ENCODE data around the gene NKAIN2.

Gene NKAIN2

GRCh38 chr6:124599656-124600055, 796.0 kb downstream of the NKAIN2 start:
- no peak for DNase-seq
- Mint-ChIP-seq H3K4me3 (no peak overlapping the region), H3K27me3 (peaks cover 2% of the 10 kb centered on the region), H3K27ac (no peak overlapping the region), H3K36me3 (ENCODE audit: low read depth) (no peaks in the 10 kb centered on the region), H3K4me1 (no peaks in the 10 kb centered on the region), H3K9me3 (peaks cover 2% of the 10 kb centered on the region)
- no peak for ATAC-seq

GRCh38 chr6:124604719-124605118, 801.1 kb downstream of the NKAIN2 start:
- ATAC-seq, result no peak
- Mint-ChIP-seq H3K27me3 (peaks cover 2% of the 10 kb centered on the region), H3K4me1 (no peaks in the 10 kb centered on the region)

GRCh38 chr6:124607119-124607627, 803.5 kb downstream of the NKAIN2 start:
- Mint-ChIP-seq H3K4me3 (no peak overlapping the region), H3K4me1 (no peaks in the 10 kb centered on the region), H3K27me3 (peaks cover 2% of the 10 kb centered on the region), H3K27ac (no peak overlapping the region), H3K9me3 (peaks cover 4% of the 10 kb centered on the region), H3K36me3 (ENCODE audit: low read depth) (no peaks in the 10 kb centered on the region)
- DNase-seq, result no peak
- no peak for ATAC-seq

More at GRCh38 chr6:124604719-124605118, 801.1 kb downstream of the NKAIN2 start:
- Mint-ChIP-seq H3K36me3 (ENCODE audit: low read depth) (no peaks in the 10 kb centered on the region), H3K4me3 (no peak overlapping the region), H3K27ac (no peak overlapping the region), H3K9me3 (peaks cover 4% of the 10 kb centered on the region)
- no peak for DNase-seq

- Mint-ChIP-seq H3K4me3 (no peak overlapping the region), H3K4me1 (no peaks in the 10 kb centered on the region), H3K9me3 (no peaks in the 10 kb centered on the region), H3K27ac (no peak overlapping the region), H3K27me3 (no peaks in the 10 kb centered on the region), H3K36me3 (ENCODE audit: low read depth) (no peaks in the 10 kb centered on the region)
- DNase-seq, result no peak
- no peak for ATAC-seq
Measured at GRCh38 chr6:124613031-124613430, 809.4 kb downstream of the NKAIN2 start.

- H3K36me3 Mint-ChIP-seq (ENCODE audit: low read depth), result no peaks in the 10 kb centered on the region
- H3K27me3 Mint-ChIP-seq, result no peaks in the 10 kb centered on the region
- no peak overlapping the region for H3K4me3 Mint-ChIP-seq
- no peaks in the 10 kb centered on the region for H3K9me3 Mint-ChIP-seq
- H3K4me1 Mint-ChIP-seq, result no peaks in the 10 kb centered on the region
- no peak overlapping the region for H3K27ac Mint-ChIP-seq
- DNase-seq, result no peak
- ATAC-seq, result no peak
Measured at GRCh38 chr6:124622351-124622750, 818.7 kb downstream of the NKAIN2 start.

GRCh38 chr6:124633655-124634054, 830.0 kb downstream of the NKAIN2 start:
- H3K4me3 Mint-ChIP-seq, result no peak overlapping the region
- ATAC-seq (no peak), DNase-seq (no peak)
- no peak overlapping the region for H3K27ac Mint-ChIP-seq
- H3K4me1 Mint-ChIP-seq, result no peaks in the 10 kb centered on the region
- H3K9me3 Mint-ChIP-seq, result peaks cover 12% of the 10 kb centered on the region
- no peaks in the 10 kb centered on the region for H3K27me3 Mint-ChIP-seq
- H3K36me3 Mint-ChIP-seq (ENCODE audit: low read depth), result no peaks in the 10 kb centered on the region

- ATAC-seq (no peak), DNase-seq (no peak)
Measured at GRCh38 chr6:124640432-124640831, 836.8 kb downstream of the NKAIN2 start.

GRCh38 chr6:124655866-124656265, 852.2 kb downstream of the NKAIN2 start:
- H3K4me1 Mint-ChIP-seq, result no peaks in the 10 kb centered on the region
- H3K9me3 Mint-ChIP-seq, result peaks cover 8% of the 10 kb centered on the region

More at GRCh38 chr6:124640432-124640831, 836.8 kb downstream of the NKAIN2 start:
- Mint-ChIP-seq H3K27ac (no peak overlapping the region), H3K36me3 (ENCODE audit: low read depth) (no peaks in the 10 kb centered on the region), H3K4me1 (no peaks in the 10 kb centered on the region), H3K4me3 (no peak overlapping the region), H3K27me3 (no peaks in the 10 kb centered on the region), H3K9me3 (peaks cover 6% of the 10 kb centered on the region)

GRCh38 chr6:124658053-124658452, 854.4 kb downstream of the NKAIN2 start:
- H3K4me3 Mint-ChIP-seq, result no peak overlapping the region
- peaks cover 6% of the 10 kb centered on the region for H3K9me3 Mint-ChIP-seq
- no peak for DNase-seq
- no peak for ATAC-seq
- no peak overlapping the region for H3K27ac Mint-ChIP-seq
- H3K36me3 Mint-ChIP-seq (ENCODE audit: low read depth), result no peaks in the 10 kb centered on the region
- no peaks in the 10 kb centered on the region for H3K27me3 Mint-ChIP-seq
- no peaks in the 10 kb centered on the region for H3K4me1 Mint-ChIP-seq

More at GRCh38 chr6:124655866-124656265, 852.2 kb downstream of the NKAIN2 start:
- Mint-ChIP-seq H3K27ac (no peak overlapping the region), H3K36me3 (ENCODE audit: low read depth) (no peaks in the 10 kb centered on the region), H3K4me3 (no peak overlapping the region), H3K27me3 (no peaks in the 10 kb centered on the region)
- ATAC-seq, result no peak
- DNase-seq, result no peak

GRCh38 chr6:124659427-124659826, 855.8 kb downstream of the NKAIN2 start:
- Mint-ChIP-seq H3K4me3 (no peak overlapping the region), H3K27ac (no peak overlapping the region), H3K4me1 (no peaks in the 10 kb centered on the region), H3K27me3 (no peaks in the 10 kb centered on the region), H3K36me3 (ENCODE audit: low read depth) (no peaks in the 10 kb centered on the region), H3K9me3 (peaks cover 4% of the 10 kb centered on the region)
- ATAC-seq (no peak), DNase-seq (no peak)

GRCh38 chr6:124660185-124660584, 856.5 kb downstream of the NKAIN2 start:
- no peak overlapping the region for H3K27ac Mint-ChIP-seq
- H3K9me3 Mint-ChIP-seq, result peaks cover 4% of the 10 kb centered on the region
- H3K27me3 Mint-ChIP-seq, result no peaks in the 10 kb centered on the region
- no peak for DNase-seq
- no peak overlapping the region for H3K4me3 Mint-ChIP-seq
- no peaks in the 10 kb centered on the region for H3K4me1 Mint-ChIP-seq
- H3K36me3 Mint-ChIP-seq (ENCODE audit: low read depth), result no peaks in the 10 kb centered on the region
- ATAC-seq, result no peak

GRCh38 chr6:124661097-124661661, 857.5 kb downstream of the NKAIN2 start:
- no peak overlapping the region for H3K27ac Mint-ChIP-seq
- peaks cover 4% of the 10 kb centered on the region for H3K9me3 Mint-ChIP-seq
- no peaks in the 10 kb centered on the region for H3K36me3 Mint-ChIP-seq (ENCODE audit: low read depth)
- H3K27me3 Mint-ChIP-seq, result no peaks in the 10 kb centered on the region
- ATAC-seq (no peak), DNase-seq (no peak)
- H3K4me3 Mint-ChIP-seq, result no peak overlapping the region
- H3K4me1 Mint-ChIP-seq, result no peaks in the 10 kb centered on the region

GRCh38 chr6:124668028-124668427, 864.4 kb downstream of the NKAIN2 start:
- H3K4me3 Mint-ChIP-seq, result no peak overlapping the region
- no peak overlapping the region for H3K27ac Mint-ChIP-seq

GRCh38 chr6:124669713-124670480, 866.2 kb downstream of the NKAIN2 start:
- Mint-ChIP-seq H3K27ac (no peak overlapping the region), H3K36me3 (ENCODE audit: low read depth) (no peaks in the 10 kb centered on the region), H3K9me3 (peaks cover 9% of the 10 kb centered on the region), H3K4me3 (no peak overlapping the region), H3K4me1 (no peaks in the 10 kb centered on the region), H3K27me3 (no peaks in the 10 kb centered on the region)
- DNase-seq (no peak), ATAC-seq (no peak)

More at GRCh38 chr6:124668028-124668427, 864.4 kb downstream of the NKAIN2 start:
- Mint-ChIP-seq H3K27me3 (no peaks in the 10 kb centered on the region), H3K9me3 (peaks cover 3% of the 10 kb centered on the region), H3K36me3 (ENCODE audit: low read depth) (no peaks in the 10 kb centered on the region), H3K4me1 (no peaks in the 10 kb centered on the region)
- ATAC-seq (no peak), DNase-seq (no peak)

- H3K36me3 Mint-ChIP-seq (ENCODE audit: low read depth), result no peaks in the 10 kb centered on the region
Measured at GRCh38 chr6:124670801-124671200, 867.1 kb downstream of the NKAIN2 start.

More at GRCh38 chr6:124670801-124671200, 867.1 kb downstream of the NKAIN2 start:
- H3K27ac Mint-ChIP-seq, result no peak overlapping the region
- peaks cover 16% of the 10 kb centered on the region for H3K9me3 Mint-ChIP-seq
- ATAC-seq (no peak), DNase-seq (no peak)
- H3K4me3 Mint-ChIP-seq, result no peak overlapping the region
- no peaks in the 10 kb centered on the region for H3K4me1 Mint-ChIP-seq
- no peaks in the 10 kb centered on the region for H3K27me3 Mint-ChIP-seq
